Kidney (tissue), 14 donors: ENCODE measurements around the gene TMEM217. TPM values are rescaled to one million over a fixed set of nuclear protein-coding genes. Genes with fewer than 3 reads are reported as not detected.
A peak's percentile ranks its signal among the peaks of the same experiment; 100 is the strongest.

Source experiments
- DNase-seq, 5 donors: peaks; one replicate each; pipeline ENCODE4 v3.0.0-alpha.2; 2013 to 2020
- FAIRE-seq: peaks from 2 replicates; lab custom pipeline; 2012; peaks lifted over from hg19 to GRCh38; lab: Jason Lieb, UNC
- H3K27ac ChIP-seq, 2 donors: one replicate each; pipeline ENCODE4 v1.7.0; 2013; ENCODE audit warnings: low read depth in 2 of 2, low read length in 2 of 2, inconsistent platforms in 1 of 2
- H3K27me3 ChIP-seq: one replicate; pipeline ENCODE4 v1.7.1; 2013; ENCODE audit warnings: low read length, inconsistent platforms; ENCODE audit not compliant: control insufficient read depth, insufficient read depth
- H3K36me3 ChIP-seq, 3 donors: one replicate each; pipeline versions ENCODE4 v1.7.0 to v1.7.1; 2013; ENCODE audit warnings: low read length in 3 of 3, control low read depth in 1 of 3, inconsistent platforms in 1 of 3; ENCODE audit not compliant: insufficient read depth in 3 of 3, control insufficient read depth in 2 of 3
- H3K4me1 ChIP-seq, 3 donors: one replicate each; pipeline versions ENCODE4 v1.7.0 to v1.7.1; 2013; ENCODE audit warnings: low read length in 3 of 3, inconsistent platforms in 1 of 3, low read depth in 1 of 3; ENCODE audit not compliant: control insufficient read depth in 2 of 3, insufficient read depth in 2 of 3
- H3K4me3 ChIP-seq, 3 donors: one replicate each; pipeline versions ENCODE4 v1.7.0 to v1.8.1; 2013; ENCODE audit warnings: low read length in 3 of 3, control low read depth in 1 of 3, inconsistent platforms in 1 of 3
- H3K9ac ChIP-seq, 3 donors: one replicate each; pipeline versions ENCODE4 v1.7.0 to v1.7.1; 2013; ENCODE audit warnings: low read length in 3 of 3, control low read depth in 1 of 3, inconsistent platforms in 1 of 3
- H3K9me3 ChIP-seq, 3 donors: one replicate each; pipeline versions ENCODE4 v1.7.0 to v1.7.1; 2013; ENCODE audit warnings: low read length in 3 of 3, control low read depth in 1 of 3, inconsistent platforms in 1 of 3; ENCODE audit not compliant: control insufficient read depth in 2 of 3, insufficient read depth in 1 of 3
- intact Hi-C: fragments of 100-400 bp; cut with DNase I; formaldehyde crosslinking; loops from one replicate; pipeline ENCODE4 v1.11.1; 2022
- polyA plus RNA-seq: library from polyadenylated mRNA; stranded (reverse); fragments of 350-450 nt; fragmentation: Illumina TruSeq; extraction: RNeasy Lipid Tissue Mini Kit (QIAGEN cat#74804); gene quantifications from one replicate; pipeline ENCODE4 v1.2.3, GENCODE V29; 2014; ENCODE audit warnings: low read depth, low replicate concordance; ENCODE audit not compliant: insufficient read depth
- total RNA-seq: library from RNA; stranded (reverse); fragmentation: NEBNext Ultra II Directional; extraction: Animal tissue kit (Norgen Biotek cat#: 25700); gene quantifications from one replicate; pipeline ENCODE4 v1.2.1, GENCODE V29; 2021
- TF ChIP-seq, protein P1 (sequence below): IDR thresholded peaks from 3 replicates; pipeline ENCODE4 v1.5.1; 2012; ENCODE audit warnings: mild to moderate bottlenecking, moderate library complexity, borderline replicate concordance; ENCODE audit not compliant: insufficient read depth; ENCODE audit errors: extremely low read depth
- donor health status: control.
- donor health status: control.
- donor health status: control.
- donor health status: control.
- donor health status: control.
- donor health status: DM: yes; HTN: yes; CAD: no.
- donor health status: Normal renal cell carcinoma (clear cell type).

The TMEM217 gene
- total and polyA plus RNA-seq, 2 donors from 2014 or later: 0.67 to 0.72 TPM

DNA sequence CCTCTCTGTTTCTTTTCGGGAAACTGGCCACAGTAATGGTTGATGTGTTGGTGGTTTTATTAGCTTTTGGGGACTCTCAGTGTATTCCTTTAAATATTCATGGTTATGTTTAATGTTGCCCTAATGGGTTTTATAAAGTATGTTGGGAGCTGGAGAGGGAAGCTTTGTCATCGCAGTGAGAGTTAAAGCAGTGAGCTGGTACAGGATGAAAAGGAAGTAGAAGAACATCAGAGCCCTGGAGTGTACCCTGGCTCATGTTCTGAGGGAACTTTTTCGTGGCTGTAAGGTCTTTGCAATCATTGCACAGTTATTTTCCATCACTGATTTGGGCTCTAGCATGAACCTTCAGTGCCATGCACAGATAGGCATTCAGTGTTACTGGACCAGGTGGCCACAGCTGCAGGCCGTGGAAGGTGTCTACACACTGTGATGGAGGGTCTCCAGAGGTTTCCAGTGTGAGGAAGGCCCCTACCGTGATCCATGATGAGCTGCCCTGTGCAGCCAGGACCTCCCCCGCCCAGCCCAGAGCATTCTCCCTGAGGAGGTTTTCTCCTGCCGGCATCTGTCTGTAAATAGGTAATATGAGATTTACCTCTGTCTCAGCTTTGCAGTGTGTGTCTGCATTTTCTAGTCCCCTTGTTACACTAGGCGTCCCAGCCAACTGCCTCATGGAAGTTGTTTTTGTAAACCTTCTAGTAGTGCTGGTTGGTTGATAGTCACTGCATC lies 22.4 kb upstream of the TMEM217 start:
- peaks cover 0 to 21% (median 14%) of the 10 kb centered on the region in 3 donors for H3K4me1 ChIP-seq
- no peak for FAIRE-seq
- TF ChIP-seq, protein P1, sequence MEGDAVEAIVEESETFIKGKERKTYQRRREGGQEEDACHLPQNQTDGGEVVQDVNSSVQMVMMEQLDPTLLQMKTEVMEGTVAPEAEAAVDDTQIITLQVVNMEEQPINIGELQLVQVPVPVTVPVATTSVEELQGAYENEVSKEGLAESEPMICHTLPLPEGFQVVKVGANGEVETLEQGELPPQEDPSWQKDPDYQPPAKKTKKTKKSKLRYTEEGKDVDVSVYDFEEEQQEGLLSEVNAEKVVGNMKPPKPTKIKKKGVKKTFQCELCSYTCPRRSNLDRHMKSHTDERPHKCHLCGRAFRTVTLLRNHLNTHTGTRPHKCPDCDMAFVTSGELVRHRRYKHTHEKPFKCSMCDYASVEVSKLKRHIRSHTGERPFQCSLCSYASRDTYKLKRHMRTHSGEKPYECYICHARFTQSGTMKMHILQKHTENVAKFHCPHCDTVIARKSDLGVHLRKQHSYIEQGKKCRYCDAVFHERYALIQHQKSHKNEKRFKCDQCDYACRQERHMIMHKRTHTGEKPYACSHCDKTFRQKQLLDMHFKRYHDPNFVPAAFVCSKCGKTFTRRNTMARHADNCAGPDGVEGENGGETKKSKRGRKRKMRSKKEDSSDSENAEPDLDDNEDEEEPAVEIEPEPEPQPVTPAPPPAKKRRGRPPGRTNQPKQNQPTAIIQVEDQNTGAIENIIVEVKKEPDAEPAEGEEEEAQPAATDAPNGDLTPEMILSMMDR: no peak
- intact Hi-C loops: no loop called here
- H3K9ac ChIP-seq: no peak overlapping the region
- peaks cover 12 to 23% (median 22%) of the 10 kb centered on the region in 3 donors for H3K36me3 ChIP-seq
- no peaks in the 10 kb centered on the region for H3K9me3 ChIP-seq
- H3K27ac ChIP-seq: no peak overlapping the region
- H3K27me3 ChIP-seq: no peaks in the 10 kb centered on the region
- peak in 4 of 5 donors; percentile 52 to 74 (median 66) for DNase-seq
- H3K4me3 ChIP-seq: no peak overlapping the region

DNA sequence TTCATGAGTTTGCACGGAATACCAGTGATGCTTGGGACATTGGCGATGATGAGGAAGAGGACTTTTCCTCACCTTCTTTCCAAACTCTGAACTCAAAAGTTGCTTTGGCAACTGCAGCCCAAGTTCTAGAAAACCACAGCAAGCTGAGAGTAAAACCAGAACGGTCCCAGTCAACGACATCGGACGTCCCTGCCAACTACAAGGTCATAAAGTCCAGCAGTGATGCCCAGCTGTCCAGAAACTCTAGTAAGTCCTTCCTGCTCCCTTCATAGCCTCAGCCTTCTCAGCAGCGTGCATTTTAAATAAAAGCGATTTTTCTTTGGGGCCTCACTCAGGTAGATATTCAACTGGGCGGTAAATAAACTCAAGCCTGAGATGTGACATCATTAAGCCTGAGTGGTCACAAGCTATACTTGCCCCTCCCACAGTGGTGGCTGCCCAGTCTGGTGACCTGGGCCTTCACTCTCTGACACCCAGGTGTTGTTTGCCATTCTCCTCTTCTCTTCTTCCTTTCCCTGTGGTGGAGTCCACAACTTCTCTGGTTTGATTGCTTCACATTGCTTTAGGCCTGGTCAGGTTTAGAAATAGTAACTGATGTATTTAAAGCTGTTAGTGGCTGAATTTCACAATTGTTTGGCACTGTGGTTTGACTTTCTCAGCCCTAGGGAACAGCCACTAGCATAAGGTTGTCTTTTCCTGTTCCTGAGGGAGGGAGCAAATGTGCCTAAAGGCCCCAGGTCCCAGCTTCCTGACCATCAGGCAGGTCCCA lies 21.6 kb upstream of the TMEM217 start:
- Histone ChIP-seq H3K4me1 (peaks cover 0 to 24% (median 10%) of the 10 kb centered on the region in 3 donors), H3K27me3 (no peaks in the 10 kb centered on the region), H3K27ac (no peak overlapping the region), H3K4me3 (no peak overlapping the region), H3K36me3 (peaks cover 9 to 19% (median 18%) of the 10 kb centered on the region in 3 donors), H3K9me3 (no peaks in the 10 kb centered on the region), H3K9ac (no peak overlapping the region)
- TF ChIP-seq, protein P1: no peak
- intact Hi-C loops: no loop called here
- no peak for FAIRE-seq
- no peak for DNase-seq

DNA sequence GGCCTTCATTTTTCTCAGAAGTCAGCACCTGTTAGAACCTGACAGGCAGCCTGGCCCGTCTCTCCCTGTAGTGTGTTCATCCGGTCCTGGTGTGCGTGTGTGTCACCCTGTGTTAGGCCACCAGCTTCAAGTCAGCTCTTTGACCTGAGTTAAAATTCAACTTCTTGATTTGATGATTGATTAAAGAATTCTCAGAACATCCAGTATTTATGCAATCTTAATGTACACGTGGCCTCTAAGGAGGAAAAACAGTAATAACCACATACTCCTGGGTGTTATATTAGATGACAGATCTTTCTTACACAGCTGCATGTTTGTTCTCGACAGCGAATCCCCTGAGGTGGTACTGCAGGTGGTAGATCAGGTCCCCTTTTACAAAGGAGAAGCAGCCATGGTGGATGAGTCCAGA lies 19.1 kb upstream of the TMEM217 start:
- H3K9me3 ChIP-seq: no peaks in the 10 kb centered on the region
- no peak overlapping the region for H3K4me3 ChIP-seq
- FAIRE-seq (no peak), DNase-seq (no peak)
- H3K36me3 ChIP-seq: peaks cover 0 to 6% (median 0%) of the 10 kb centered on the region in 3 donors
- H3K4me1 ChIP-seq: peaks cover 4 to 7% (median 6%) of the 10 kb centered on the region in 3 donors
- intact Hi-C loops: no loop called here
- no peak overlapping the region for H3K9ac ChIP-seq
- no peaks in the 10 kb centered on the region for H3K27me3 ChIP-seq
- TF ChIP-seq, protein P1: no peak
- H3K27ac ChIP-seq: no peak overlapping the region
